DMS 273 (cell line): ENCODE data around the gene CDC123.
"Not testable (repeated sequence)": the region's sequence is repeated elsewhere in the genome, so short reads cannot be mapped to it uniquely, and the experiment has no call there.

Experiments used
- DNase-seq: peaks from one replicate; lab custom pipeline; 2025; ENCODE audit not compliant: unreplicated experiment; lab: John Stamatoyannopoulos, UW

Gene CDC123, protein sequence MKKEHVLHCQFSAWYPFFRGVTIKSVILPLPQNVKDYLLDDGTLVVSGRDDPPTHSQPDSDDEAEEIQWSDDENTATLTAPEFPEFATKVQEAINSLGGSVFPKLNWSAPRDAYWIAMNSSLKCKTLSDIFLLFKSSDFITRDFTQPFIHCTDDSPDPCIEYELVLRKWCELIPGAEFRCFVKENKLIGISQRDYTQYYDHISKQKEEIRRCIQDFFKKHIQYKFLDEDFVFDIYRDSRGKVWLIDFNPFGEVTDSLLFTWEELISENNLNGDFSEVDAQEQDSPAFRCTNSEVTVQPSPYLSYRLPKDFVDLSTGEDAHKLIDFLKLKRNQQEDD

GRCh38 chr10:12195603-12196506, at the start of gene CDC123, which contains the start of gene NUDT5:
TSS of gene CDC123 (plus strand) at chr10:12196188. CDS start at chr10:12196246, 58 bp downstream.
TSS of gene NUDT5 (minus strand) at chr10:12195891. CDS start at chr10:12186291, 9,600 bp downstream.
- DNase-seq = peak; percentile 92

GRCh38 chr10:12150163-12150562, 45.8 kb upstream of the CDC123 start:
- no peak for DNase-seq

DNA sequence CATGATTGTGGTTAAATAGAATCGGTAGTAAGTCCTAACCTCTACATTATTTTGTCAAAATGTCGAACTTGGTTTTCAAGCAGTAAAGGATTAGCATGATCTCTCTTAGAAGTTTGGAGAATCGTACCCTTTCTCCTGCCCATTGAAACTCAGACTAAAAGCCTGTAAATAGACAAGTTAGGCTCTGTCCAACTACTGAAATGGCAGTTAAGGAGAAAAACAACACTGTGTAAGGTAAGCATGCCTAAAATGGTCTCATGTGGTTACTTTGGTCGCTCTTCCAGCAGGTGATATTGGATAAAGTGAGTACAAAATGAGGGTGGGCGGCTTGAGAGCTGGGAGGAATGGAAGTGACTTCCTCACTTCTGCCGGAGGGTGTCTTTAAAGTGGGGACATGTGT, 41.5 kb upstream of the CDC123 start:
- no peak for DNase-seq

DNA sequence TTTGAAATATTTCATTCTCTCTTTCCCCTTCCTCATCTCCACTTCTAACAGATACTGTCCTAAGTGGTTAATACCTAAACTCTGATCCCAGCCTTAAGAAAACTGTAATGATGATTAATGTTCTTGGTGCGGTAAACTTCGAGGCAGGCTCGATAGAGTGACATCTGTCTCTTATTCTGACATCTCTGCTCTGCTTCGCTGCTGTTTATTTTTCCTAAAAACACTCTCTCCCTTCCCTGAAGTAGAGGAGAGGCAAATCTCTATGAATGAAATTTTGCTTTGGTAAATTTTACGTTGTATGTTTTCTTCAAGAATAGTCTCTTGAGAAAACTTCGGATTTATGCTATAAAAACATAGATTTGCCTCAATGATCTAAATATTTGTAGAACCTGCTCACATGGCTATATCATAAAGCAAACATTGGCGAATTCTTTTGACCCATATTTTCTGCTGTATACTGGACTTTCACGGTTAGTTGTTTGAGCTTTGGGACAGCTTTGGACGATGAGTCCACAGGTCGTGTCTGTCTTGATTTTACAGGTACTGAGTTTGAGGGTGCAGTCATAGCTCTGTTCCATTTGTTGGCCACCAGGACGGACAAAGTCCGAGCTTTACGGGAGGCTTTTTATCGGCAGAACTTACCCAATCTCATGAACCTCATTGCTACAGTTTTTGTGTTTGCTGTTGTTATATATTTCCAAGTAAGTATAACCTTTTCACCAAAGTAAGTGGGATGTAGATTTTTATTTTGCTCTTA, 39.4 kb upstream of the CDC123 start:
- DNase-seq = no peak

DNA sequence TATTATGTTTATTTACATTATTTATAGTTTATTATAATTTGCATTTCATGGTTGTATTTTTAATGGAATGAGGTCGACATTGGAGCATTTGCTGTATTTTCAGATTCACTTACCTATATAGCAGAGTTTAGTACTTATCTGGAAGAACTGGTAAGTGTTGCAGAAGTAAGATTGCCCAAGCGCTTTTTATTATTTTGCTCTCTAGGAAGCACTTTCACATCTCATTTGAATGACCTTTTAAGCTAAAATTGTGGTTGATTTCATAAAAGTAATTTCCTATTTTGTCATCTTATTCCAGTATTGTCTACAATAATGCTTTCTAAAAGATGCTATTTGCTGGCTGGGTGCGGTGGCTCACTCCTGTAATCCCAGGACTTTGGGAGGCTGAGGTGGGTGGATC, 37.9 kb upstream of the CDC123 start:
- no peak for DNase-seq

- no peak for DNase-seq
These were observed 35.3 kb upstream of the CDC123 start for GRCh38 chr10:12160664-12161063.

GRCh38 chr10:12162927-12163326, 33.1 kb upstream of the CDC123 start:
- no peak for DNase-seq

GRCh38 chr10:12164085-12164484, 31.9 kb upstream of the CDC123 start:
- no peak for DNase-seq

- no peak for DNase-seq
These were observed 31.0 kb upstream of the CDC123 start for GRCh38 chr10:12165036-12165435.

DNA sequence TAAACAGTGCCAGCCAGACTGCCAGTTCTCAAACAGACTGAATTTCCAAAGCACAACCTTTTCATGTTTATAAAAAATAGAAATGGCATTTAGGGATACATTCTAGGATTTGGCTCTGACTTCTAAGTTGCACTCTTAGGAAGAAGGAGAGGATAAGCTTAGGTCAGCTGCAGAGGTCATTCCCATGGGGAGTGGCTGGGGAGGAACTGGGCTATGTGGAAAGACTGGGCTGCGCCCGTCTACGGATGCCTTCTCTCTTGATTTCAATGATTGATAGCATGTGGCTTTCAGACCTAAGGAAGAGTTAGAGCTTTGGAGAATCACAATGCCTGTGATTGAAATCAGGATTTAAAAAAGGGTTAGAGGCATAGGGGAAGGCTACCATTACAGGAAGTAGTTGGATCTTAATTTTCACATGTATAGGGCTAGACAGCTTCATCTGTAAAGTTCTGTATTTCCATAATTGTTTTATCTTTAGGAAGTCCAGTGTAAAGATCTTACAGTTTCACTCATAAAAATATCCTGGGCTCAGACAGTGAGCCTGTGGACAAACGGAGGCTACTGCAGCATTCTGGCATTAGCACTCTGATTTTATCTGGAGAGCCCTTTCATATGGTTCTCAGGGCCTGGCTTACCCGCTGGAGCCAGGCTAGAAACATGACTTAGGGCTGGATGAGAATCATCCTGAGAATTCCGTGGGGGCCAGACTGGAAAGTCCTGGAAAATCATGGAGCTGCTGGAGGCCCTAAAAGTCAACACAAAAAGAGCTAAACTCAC, 29.8 kb upstream of the CDC123 start:
- no peak for DNase-seq

DNA sequence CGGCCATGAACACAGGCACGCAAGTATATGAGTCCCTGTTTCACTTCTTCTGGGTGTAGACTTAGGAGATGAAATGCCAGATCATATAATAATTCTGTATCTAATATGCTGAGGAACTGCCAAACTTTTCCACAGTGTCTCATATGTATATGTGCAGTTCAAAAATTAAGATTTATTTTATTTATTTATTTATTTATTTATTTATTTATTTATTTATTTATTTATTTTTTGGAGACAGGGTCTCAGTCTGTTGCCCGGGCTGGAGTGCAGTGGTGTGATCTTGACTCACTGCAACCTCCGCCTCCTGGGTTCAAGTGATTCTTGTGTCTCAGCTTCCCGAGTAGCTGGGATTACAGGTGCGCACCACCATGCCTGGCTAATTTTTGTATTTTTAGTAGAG, 24.5 kb upstream of the CDC123 start:
- DNase-seq = not testable (repeated sequence)

DNA sequence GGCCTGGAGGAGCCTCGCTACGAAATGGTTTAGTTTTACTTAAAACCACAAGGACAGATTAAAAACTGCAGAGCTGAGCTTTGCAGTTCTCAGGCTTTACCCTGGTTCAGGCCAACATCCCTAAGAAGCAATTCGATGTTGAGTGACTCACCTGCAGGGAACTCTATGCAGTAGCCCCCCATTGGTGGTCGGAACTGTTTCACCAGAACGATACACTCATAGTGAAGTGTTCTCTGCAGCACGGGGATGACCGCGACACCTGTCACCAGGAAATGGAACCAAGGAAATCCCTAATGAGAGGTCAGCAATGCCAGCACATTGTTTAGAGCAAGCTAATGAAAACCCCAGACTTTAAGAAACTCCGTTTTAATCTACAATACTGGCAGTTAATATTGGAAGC, 18.3 kb upstream of the CDC123 start:
- no peak for DNase-seq

DNA sequence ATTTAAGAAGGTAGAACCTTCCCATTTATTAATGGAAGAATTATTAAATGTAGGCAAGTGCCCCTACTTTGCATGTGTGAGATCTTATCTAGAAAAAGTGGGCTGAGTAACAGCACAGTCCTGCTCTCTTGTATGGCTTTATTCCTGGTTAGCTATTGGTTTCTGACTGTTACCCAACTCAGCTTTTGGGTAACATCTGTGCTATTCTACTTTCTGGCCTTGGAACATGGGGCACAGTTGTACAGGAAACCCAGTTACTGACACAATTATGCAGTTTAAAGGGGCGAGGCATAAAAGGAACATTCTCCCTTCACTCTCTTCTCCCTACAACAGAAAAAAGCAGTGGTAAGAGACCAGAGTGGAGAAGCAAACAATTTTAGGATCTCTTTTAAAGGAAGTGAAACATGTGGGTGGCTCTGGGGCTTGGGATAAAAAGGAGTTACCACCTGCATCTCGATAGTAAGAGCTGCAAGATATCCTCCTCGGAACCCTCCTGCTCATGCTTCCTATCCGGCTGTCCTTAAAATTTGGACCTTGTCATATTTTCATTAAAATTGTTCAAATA, 16.3 kb upstream of the CDC123 start:
- no peak for DNase-seq

- DNase-seq = no peak
These were observed 15.6 kb upstream of the CDC123 start for GRCh38 chr10:12180221-12180974.

DNA sequence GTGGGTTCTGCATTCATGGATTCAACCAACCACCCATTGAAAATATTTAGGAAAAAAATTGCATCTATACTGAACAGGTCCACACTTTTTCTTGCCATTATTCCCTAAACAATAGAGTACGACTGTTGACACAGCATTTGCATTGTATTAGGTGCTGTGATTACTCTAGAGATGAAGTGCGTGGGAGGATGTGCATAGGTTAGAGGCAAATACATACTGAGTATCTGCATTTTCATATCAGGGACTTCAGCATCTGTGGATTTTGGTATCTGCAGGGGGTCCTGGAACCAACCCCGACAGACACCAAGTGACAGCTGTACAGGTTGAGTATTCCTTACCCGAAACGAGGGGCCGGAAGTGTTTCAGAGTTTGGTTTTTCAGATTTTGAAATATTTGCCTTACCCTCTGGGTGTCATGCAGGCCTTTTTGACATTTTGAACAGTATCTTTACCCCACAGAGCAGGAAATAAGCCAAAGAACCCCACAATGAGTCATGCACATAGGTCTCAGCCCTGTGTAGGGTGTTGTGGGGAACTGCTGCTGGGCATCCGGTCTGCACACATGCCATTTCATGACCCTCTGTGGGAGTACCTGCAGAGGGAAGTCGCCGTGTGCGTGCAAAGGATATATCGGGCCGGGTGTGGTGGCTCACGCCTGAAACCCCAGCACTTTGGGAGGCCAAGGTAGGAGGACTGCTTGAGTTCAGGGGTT, 14.8 kb upstream of the CDC123 start:
- DNase-seq = no peak

DNA sequence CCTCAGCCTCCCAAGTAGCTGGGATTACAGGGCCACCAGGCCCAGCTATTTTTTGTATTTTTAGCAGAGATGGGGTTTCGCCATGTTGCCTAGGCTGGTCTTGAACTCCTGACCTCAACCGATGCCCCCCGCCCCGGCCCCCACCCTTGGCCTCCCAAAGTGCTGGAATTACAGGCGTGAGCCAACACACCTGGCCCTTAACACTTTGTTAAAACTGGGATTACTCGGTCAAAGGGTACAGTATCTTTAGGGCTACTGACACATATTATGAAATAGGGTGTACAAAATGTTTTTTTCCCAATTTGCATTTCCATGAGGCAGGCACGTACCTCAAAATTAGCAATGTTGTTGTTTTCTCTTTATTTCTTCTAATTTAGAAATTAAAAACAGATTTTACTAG, 11.8 kb upstream of the CDC123 start:
- DNase-seq = no peak

DNA sequence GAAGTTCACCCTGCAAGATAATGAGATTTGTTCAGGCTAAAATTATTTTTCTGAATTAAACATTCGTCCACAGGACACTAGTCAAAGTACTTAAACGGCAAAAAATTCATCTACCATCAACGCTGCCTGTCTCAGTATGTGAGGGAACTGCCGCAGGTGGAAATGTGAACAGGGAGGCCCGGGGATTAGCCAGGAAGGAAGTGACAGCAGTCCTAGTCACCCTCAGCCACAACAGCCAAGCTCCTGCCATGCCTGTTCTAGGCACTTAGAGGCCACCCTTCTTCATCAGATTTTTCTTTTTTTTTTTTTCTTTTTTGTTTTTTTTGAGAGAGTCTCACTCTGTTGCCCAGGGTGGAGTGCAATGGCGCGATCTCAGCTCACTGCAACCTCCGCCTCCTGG, 9.7 kb upstream of the CDC123 start:
- no peak for DNase-seq

DNA sequence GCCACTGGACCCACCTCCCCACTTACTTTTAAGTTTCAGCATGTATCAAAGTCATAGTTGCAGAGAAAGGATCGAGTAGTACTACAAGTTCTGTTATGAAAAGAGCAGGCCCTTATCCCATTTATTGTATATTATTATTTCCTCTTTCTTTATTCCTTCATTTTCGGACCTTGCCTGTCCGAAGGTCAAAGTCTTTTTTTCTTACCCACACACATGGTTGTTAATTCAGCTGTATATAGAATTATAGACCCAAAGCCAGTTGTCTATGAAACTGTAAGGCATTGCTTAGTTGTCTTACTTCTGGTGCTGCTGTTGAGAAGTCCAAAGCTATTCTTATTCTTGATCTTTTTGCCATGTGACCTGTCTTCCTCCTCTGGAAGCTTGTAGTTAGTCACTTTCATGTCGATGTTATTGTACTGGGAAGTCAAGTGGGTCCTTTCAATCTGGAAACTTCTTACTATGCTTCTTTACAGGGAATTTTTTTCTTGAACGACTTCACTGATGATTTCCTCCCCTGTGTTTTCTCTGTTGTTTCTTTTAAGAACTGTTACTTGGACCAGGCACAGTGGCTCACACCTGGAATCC, 8.6 kb upstream of the CDC123 start:
- no peak for DNase-seq

DNA sequence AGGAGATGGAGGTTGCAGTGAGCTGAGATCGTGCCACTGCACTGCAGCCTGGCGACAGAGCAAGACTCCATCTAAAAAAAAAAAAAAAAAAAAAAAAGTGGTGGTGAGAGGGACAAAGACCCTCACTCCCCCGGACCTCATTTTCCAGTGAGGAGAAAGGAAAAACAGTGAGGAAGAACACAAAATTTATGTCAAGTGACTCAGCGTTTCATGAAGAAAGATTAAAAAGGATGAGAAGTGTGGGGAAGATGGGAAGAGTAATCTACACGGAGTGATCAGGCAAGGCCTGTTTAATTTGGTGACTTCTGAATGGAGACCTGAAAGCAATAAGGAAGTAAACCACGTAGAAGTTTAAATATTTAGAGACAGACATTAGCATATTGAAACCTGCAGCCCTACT, 7.3 kb upstream of the CDC123 start:
- no peak for DNase-seq
